T-helper 2 cell treated with Interferon-gamma antibody and Interleukin-4, amounts not matched to agents 100 ng/mL and 5 ng/mL, for 36 hours (primary cell): ENCODE data around the gene CR1. TPM values are rescaled to one million over a fixed set of nuclear protein-coding genes. Genes with fewer than 3 reads are reported as not detected.
"Not testable (repeated sequence)": the region's sequence is repeated elsewhere in the genome, so short reads cannot be mapped to it uniquely, and the experiment has no call there.

ENCODE experiments used
- intact Hi-C: fragments of 100-400 bp; cut with micrococcal nuclease; formaldehyde crosslinking; loops from one replicate; pipeline ENCODE4 v1.15.1; 2023
- total RNA-seq: library from RNA; stranded (reverse); gene quantifications from 2 replicates; pipeline ENCODE4 v1.2.3, GENCODE V29; 2022

The CR1 gene
- total RNA-seq, 1 donor from 2014 or later: 0.16 TPM

DNA sequence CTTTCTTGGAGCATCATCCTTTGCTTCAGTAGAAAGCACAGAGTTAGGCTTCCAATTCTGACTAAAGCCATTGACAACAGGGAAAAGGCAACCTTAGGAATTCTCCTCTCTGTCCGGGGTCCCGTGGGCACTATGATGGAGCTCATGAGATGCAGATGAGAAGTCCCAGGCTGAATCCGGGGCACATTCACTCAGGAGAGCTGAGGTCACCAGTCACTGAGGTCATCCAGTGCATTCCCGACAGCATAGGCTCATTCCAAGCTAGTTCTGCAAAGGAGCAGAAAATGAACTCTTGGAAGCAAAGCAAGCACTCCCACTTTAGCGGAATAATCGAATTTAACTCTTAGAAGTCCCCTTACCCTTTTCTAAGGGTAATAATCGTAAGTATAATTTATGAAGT is 6.8 kb downstream of the CR1 start:
- intact Hi-C loops: no loop called here

DNA sequence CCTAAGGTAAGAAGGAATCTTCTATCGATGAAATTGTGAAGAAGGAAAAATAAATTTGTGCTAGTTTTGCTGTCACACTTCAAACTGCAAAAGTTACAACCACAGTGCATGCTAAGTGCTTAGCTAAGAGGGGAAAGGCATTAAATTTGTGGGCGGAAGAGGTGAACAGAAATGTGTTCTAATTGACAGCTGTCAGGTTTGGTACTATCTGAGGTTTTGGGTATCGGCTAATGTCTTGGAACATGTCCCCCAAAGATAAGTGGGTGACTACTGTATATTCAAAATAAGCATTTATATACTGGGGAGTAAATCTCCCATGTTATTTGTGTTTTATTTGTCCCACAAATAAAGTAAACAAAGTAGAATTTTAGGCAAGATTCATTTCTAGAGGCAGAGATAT is 8.0 kb downstream of the CR1 start:
- intact Hi-C loops: no loop called here

DNA sequence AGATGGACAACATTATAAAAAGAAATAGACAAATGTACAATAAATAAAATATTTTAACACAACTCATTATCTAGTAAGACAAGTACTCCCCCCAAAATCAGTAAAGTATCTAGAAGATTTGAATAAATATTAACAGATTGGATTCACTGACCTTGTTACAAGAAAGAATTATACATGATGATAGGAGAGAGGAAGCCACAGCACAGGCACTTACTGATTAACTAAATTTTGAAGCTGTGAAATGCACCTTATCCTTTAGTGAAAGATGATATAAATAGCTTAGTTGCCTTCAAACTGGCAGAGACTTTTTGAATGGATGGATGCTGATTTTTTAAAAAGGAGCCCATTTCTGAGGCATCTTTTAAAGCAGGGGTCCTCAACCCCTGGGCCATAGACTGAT is 8.5 kb downstream of the CR1 start:
- intact Hi-C loops: no loop called here

DNA sequence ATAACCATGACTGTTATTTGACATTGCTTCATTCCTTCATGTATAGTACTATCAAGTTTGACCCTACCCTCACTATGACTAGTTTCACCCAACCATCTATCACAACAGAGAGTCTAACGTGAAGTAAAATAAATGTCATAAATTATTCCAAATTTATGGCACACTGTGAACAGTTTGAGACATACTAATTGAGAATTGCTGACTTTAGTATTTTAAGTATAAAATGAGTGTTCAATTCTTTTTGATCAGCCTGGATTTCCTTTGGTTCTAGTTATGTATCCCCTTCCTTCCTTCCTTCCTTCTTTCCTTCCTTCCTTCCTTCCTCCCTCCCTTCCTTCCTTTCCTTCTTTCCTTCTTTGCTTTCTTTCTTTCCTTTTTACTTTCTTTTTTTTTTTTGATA is 14.5 kb downstream of the CR1 start:
- intact Hi-C loops: no loop called here

DNA sequence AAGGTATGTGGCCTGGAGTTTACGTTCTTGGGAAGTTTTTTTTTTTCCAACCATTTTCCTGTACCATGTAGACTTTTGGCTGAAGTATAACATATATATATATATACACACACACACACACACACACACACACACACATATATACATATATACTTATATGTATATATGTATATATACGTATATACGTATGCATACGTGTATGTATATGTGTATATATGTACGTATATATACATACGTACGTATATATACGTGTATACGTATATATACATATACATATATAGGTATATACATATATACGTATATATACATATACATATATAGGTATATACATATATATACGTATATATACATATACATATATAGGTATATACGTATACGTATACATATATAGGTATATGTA is 18.9 kb downstream of the CR1 start:
- intact Hi-C loops: no loop called here

GRCh38 chr1:207516729-207517128 is 20.8 kb downstream of the CR1 start:
- intact Hi-C loops: no loop called here

DNA sequence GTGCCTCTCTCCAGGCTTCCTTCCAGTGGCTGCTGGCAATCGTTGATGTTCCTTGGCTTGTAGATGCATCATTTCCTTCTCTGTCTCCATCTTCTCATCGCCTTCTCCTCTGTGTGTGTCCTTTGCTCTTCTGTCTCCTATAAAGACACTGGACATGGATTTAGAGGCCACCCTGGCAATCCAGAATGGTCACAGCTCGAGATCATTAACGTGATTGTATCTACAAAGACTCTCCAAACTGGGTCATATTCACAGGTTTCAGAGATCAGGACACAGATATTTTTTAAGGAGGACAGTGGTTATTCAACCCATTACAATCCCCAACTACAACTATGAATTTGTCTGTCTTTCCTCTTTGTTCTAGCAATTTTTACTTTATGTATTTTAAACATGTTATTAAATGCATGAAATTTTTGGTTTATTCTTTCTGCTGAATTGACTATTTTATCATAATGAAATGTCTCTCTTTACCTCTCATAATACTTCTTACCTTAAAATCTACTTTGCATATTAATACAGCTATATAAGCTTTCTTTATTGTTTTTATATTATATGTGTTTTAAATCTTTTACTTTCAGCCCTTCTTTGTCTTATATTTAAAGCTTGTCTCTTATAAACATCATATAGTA is 22.8 kb downstream of the CR1 start:
- intact Hi-C loops: no loop called here

DNA sequence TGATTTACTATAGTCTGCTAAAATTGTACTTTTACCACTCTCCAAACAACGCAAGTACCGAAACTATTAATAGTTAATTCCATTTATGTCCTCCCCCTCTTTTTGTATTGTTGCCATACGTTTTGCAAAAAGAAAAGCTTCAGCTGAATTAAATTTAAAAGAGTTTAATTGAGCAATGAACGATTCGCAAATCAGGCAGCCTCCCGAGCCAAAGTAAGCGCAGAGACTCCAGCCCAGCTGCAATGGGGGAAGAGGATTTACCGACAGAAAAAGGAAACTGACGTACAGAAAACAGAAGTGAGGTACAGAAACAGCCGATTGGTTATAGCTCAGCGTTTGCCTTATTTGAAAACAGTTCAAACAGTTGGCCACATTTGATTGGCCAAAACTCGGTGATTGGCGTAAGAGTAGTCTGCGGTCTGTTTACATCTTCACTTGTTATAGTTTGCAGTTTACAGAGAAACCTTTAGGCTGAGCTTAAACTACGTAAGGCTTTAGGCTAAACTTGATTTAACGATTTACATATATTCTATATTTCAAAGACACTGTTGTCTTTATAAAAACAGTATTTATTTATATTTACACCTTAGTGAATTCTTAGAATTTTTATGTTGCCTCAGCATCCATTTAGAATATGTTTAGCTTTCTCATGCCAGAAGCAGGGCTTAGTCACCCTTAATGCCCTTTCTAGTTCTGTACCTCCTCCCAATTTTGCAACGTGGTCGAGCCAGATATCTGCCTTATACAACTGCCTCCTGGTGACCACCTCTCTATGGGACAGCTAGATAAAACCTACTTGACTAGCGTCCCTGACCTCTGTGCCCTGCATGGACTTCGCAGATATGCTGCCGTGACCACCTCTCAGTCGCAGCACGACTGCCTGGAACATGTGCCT is 23.8 kb downstream of the CR1 start:
- intact Hi-C loops: no loop called here

DNA sequence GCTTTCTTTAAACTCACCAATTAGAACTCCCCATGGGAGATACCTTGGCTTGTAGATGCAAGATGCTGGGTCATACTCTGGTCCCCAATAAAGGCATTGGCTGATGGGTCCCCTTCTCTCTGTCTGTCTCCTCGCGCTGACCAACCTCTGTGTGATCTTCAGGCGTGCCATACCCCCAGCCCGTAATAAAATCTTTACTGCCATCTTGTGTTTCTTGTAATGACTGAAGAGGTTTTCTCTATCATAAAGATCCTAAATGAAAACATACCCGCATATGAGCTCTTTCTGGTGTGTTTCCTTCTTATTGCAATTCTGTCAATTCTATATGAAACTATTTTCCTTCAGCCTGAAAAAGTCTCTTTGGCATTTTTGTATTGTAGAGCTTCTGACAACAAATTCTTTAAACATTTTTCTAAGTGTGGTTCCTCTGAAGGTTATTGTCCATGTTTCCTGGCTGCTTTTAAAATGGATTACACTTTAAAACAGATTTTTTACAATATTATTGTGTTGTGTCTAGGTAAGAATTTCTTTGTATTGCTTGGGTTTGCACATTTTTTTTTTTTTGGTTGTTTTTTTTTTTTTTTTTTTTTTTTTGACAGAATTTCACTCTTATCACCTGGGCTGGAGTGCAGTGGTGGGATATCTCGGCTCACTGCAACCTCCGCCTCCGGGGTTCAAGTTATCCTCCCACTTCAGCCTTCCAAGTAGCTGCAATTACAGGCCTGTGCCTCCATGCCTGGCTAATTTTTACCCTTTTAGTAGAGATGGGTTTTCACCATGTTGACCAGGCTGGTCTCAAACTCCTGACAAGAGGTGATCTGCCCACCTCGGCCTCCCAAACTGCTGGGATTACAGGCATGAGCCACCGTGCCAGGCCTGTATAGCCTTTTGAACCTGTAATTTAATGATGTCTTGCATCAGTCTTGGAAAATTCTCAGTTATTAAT is 24.7 kb downstream of the CR1 start:
- intact Hi-C loops: not testable (repeated sequence)

DNA sequence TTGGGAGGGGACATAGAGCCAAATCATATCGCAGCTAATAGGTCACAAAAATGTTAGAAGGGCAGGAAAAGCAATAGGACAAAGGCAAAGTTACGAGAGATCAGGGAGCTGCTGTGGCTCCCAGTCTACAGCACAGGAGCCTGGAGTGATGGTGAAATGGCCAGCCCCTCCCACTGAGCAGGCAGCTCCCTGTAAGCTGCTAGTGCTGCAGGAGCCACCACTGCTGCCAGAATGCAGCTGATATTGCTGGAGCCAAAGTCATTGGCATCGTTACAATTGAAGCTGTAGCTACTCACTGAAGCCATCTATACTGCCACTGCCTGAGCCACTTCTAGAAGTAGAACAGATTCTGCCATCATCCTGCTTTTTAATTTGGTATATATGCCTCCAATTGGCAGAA is 29.3 kb downstream of the CR1 start:
- intact Hi-C loops: not testable (repeated sequence)

- intact Hi-C loops: not testable (repeated sequence)
These were observed 32.4 kb downstream of the CR1 start for GRCh38 chr1:207528401-207528800.

DNA sequence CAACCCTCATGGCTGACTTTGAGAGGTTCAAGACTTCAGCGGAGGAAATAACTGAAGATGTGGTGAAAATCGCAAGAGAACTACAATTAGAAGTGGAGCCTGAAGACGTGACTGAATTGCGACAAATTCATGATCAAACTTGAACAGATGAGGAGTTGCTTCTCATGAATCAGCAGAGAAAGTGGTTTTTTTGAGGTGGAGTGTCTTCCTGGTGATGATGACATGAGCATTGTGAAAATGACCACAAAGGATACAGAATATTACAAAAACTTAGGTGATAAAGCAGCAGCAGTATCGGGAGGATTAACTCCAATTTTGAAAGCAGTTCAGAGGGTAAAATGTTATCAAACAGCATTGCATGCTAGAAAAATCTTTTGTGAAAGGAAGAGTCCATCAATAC is 40.3 kb downstream of the CR1 start:
- intact Hi-C loops: not testable (repeated sequence)

- intact Hi-C loops: not testable (repeated sequence)
These were observed 50.9 kb downstream of the CR1 start for GRCh38 chr1:207546677-207547357.

- intact Hi-C loops: not testable (repeated sequence)
These were observed 58.9 kb downstream of the CR1 start for GRCh38 chr1:207554823-207555222.

- intact Hi-C loops: no loop called here
These were observed 69.8 kb downstream of the CR1 start for GRCh38 chr1:207565546-207566468.

DNA sequence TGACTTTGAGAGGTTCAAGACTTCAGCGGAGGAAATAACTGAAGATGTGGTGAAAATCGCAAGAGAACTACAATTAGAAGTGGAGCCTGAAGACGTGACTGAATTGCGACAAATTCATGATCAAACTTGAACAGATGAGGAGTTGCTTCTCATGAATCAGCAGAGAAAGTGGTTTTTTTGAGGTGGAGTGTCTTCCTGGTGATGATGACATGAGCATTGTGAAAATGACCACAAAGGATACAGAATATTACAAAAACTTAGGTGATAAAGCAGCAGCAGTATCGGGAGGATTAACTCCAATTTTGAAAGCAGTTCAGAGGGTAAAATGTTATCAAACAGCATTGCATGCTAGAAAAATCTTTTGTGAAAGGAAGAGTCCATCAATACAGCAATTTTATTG is 76.0 kb downstream of the CR1 start:
- intact Hi-C loops: not testable (repeated sequence)

DNA sequence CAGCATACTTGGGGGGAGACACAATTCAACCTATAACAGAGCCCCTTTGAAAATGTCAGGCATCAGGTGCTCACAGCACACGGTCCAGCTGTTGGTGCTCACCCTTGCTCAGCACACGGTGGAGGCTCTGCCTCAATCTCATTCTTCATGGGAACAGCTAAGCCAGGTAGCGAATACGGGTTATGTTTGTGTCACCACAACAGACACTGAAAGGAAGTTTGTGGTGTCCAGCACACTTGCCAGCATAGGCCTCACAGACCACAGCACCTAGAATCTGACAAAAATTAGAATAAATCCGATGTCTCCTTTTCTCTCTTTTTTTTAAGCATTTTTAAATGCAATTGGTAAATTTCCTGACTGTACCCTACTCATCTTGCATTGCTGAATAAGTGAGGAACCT is 77.1 kb downstream of the CR1 start:
- intact Hi-C loops: not testable (repeated sequence)

DNA sequence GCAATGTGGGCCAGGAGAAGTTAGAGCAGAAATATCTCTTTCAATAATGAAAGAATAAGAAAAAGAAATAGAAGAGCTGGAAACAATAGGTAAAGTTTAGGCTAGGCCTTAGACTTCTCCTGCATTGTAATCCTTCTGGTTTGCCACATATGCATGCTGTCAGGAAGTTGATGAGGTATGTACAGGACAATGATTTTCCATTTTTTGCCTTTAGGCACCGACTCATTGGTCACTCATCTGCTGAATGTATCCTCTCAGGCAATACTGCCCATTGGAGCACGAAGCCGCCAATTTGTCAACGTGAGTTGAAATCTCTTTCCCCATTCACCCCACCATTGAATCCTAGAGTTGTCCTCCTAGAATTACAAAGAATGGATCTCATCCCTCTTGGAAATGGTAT is 79.4 kb downstream of the CR1 start:
- intact Hi-C loops: not testable (repeated sequence)

DNA sequence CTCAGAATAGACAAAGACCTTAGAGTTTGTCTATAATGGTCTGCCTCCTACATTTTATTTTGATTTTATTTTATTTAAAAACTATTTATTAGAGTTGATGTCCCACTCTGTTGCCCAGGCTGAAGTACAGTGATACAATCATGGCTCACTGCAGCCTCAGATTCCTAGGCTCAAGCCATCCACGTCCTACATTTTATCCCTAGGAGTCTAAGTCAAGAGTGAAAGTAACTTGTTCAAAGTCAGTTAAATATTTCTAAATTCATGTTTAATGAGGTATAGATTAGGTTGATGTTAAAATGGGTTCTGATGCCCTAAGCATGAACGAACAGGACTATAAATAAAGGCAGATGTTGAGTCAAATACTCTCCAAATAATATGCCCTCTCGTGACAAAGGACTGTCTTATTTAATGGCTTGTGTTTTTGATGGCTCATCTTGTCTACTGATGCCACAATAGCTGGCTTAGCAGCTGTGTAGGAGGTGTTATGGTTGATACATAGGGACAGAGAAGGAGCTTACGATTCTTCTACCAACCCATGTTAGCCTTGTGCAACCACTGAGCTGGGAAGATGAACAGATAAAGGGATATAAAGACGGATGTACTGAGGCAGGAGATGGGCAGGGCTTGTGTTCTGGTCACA is 83.0 kb downstream of the CR1 start:
- intact Hi-C loops: no loop called here

DNA sequence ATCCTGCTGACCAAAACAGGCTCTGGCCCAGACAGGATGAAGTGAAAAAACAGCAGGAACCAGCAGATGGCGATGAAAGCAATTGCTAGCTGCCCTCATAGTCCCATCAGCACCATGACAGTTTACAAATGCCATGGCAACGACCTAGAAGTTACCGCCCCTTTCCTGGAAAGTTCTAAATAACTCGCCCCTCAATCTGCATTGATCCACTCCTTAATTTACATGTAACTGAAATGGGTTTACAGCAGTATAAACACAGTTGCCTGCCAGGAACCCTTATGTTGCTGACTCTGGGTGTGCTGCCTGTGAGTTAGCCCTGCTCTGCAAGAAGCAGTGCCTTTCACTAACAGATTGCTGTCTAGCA is 83.5 kb downstream of the CR1 start:
- intact Hi-C loops: no loop called here
